PC-9 (cell line): ENCODE data around the gene EMILIN1. TPM values are rescaled to one million over a fixed set of nuclear protein-coding genes. Genes with fewer than 3 reads are reported as not detected.

Experiments
- BruUV-seq: library from RNA; stranded (reverse); fragments of 400-500 nt; replicated peaks from 2 replicates; lab custom pipeline; 2021; lab: Mats Ljungman, UMichigan
- CTCF ChIA-PET: fragments of 300-600 bp; sonication (Branson Sonifier 250); formaldehyde crosslinking; loops from one replicate; lab custom pipeline; 2022; ENCODE audit warnings: antibody characterized with exemption; lab: Charles Lee
- POLR2A ChIA-PET: fragments of 300-600 bp; sonication (Branson Sonifier 250); formaldehyde crosslinking; loops from one replicate; lab custom pipeline; 2022; ENCODE audit warnings: antibody characterized with exemption; ENCODE audit not compliant: unreplicated experiment; lab: Charles Lee
- DNase-seq, 2 experiments: peaks; one replicate each; pipeline versions ENCODE4 v3.0.0 to v3.0.0-alpha.2; 2015 to 2022; ENCODE audit warnings: mixed read lengths in 1 of 2
- H2AFZ ChIP-seq: fragments of 200-600 bp; sonication (generic); 2 replicates; pipeline ENCODE4 v1.8.1; 2017; ENCODE audit warnings: antibody characterized with exemption
- H3F3A ChIP-seq: fragments of 200-600 bp; sonication (generic); 2 replicates; pipeline ENCODE4 v1.8.1; 2017; ENCODE audit warnings: antibody characterized with exemption, mild to moderate bottlenecking, low read depth; ENCODE audit not compliant: insufficient read depth
- H3K27ac ChIP-seq: fragments of 200-600 bp; sonication (generic); 2 replicates; pipeline ENCODE4 v1.6.1; 2016; ENCODE audit warnings: mixed run types
- H3K27me3 ChIP-seq: fragments of 200-600 bp; sonication (generic); 2 replicates; pipeline ENCODE4 v1.6.1; 2016; ENCODE audit warnings: low read depth, mixed run types; ENCODE audit not compliant: insufficient read depth
- H3K36me3 ChIP-seq: fragments of 200-600 bp; sonication (generic); 2 replicates; pipeline ENCODE4 v1.6.1; 2016; ENCODE audit warnings: low read depth, mixed run types
- H3K4me1 ChIP-seq: fragments of 200-600 bp; sonication (generic); replicated peaks from 2 replicates; pipeline ENCODE4 v1.6.1; 2016; ENCODE audit warnings: mixed run types; ENCODE audit not compliant: insufficient read depth
- H3K4me2 ChIP-seq: fragments of 200-600 bp; sonication (generic); 2 replicates; pipeline ENCODE4 v1.6.1; 2017; ENCODE audit warnings: mixed run types
- H3K4me3 ChIP-seq: fragments of 200-600 bp; sonication (generic); 2 replicates; pipeline ENCODE4 v1.6.1; 2016; ENCODE audit warnings: mixed run types
- H3K79me2 ChIP-seq: fragments of 200-600 bp; sonication (generic); 2 replicates; pipeline ENCODE4 v1.6.1; 2017; ENCODE audit warnings: low read depth, mixed run types
- H3K9me2 ChIP-seq: fragments of 200-600 bp; sonication (generic); 2 replicates; pipeline ENCODE4 v1.8.1; 2017; ENCODE audit warnings: mild to moderate bottlenecking; ENCODE audit not compliant: insufficient read depth
- H3K9me3 ChIP-seq: fragments of 200-600 bp; sonication (generic); 2 replicates; pipeline ENCODE4 v1.8.1; 2016; ENCODE audit warnings: low read depth; ENCODE audit not compliant: insufficient read depth
- H4K20me1 ChIP-seq: fragments of 200-600 bp; sonication (generic); 2 replicates; pipeline ENCODE4 v1.8.1; 2017; ENCODE audit not compliant: insufficient read depth
- CTCF ChIP-seq: fragments of 200-600 bp; sonication (generic); conservative IDR thresholded peaks from 2 replicates; pipeline ENCODE4 v1.6.1; 2017; ENCODE audit warnings: mixed run types, antibody characterized with exemption, mild to moderate bottlenecking, moderate library complexity
- EZH2 ChIP-seq: fragments of 200-600 bp; sonication (generic); IDR thresholded peaks from 2 replicates; pipeline ENCODE4 v1.8.0; 2017; ENCODE audit warnings: antibody characterized with exemption, low read depth
- intact Hi-C: fragments of 100-400 bp; cut with micrococcal nuclease; formaldehyde crosslinking; loops from one replicate; pipeline ENCODE4 v1.10.0; 2022; ENCODE audit not compliant: unreplicated experiment
- total RNA-seq: library from RNA; stranded (reverse); gene quantifications from 2 replicates; pipeline ENCODE4 v1.2.3, GENCODE V29; 2021

EMILIN1 gene
- total RNA-seq, 1 experiment from 2014 or later = 1.6 TPM

GRCh38 chr2:27053776-27054175 is 24.6 kb upstream of the EMILIN1 start:
- Histone ChIP-seq H3K9me2 (no peaks in the 10 kb centered on the region), H2AFZ (no peak overlapping the region), H3K27me3 (no peaks in the 10 kb centered on the region), H3K79me2 (no peaks in the 10 kb centered on the region), H3K4me2 (no peak overlapping the region), H4K20me1 (no peaks in the 10 kb centered on the region), H3K36me3 (peaks cover 15% of the 10 kb centered on the region), H3K4me3 (no peak overlapping the region), H3K4me1 (peaks cover 14% of the 10 kb centered on the region), H3K9me3 (no peaks in the 10 kb centered on the region), H3F3A (peaks cover 22% of the 10 kb centered on the region), H3K27ac (no peak overlapping the region)
- no peak for DNase-seq
- intact Hi-C loops = no loop called here
- ChIA-PET POLR2A (no interaction called here), CTCF (no interaction called here)
- no peak for TF ChIP-seq CTCF
- no peak for TF ChIP-seq EZH2
- no TSS peak for BruUV-seq

- intact Hi-C loops = no loop called here
- Histone ChIP-seq H3K36me3 (peaks cover 15% of the 10 kb centered on the region), H3K27me3 (no peaks in the 10 kb centered on the region), H3K4me3 (no peak overlapping the region), H3K4me2 (no peak overlapping the region), H4K20me1 (no peaks in the 10 kb centered on the region), H3K27ac (no peak overlapping the region), H3K9me2 (no peaks in the 10 kb centered on the region), H3F3A (peaks cover 15% of the 10 kb centered on the region), H3K4me1 (peaks cover 6% of the 10 kb centered on the region), H3K9me3 (no peaks in the 10 kb centered on the region), H2AFZ (no peak overlapping the region), H3K79me2 (no peaks in the 10 kb centered on the region)
- TF ChIP-seq EZH2 (no peak), CTCF (no peak)
- POLR2A ChIA-PET = interaction anchor here (0.6 kb wide), 1 partner anchor 726 kb away, joined by 18 read pairs; no protein-coding TSS in a partner anchor
- CTCF ChIA-PET = interaction anchor here (0.6 to 0.7 kb wide), 2 partner anchors 36 to 95 kb away, joined by 3 read pairs; no protein-coding TSS in a partner anchor
- no peak for DNase-seq
- no TSS peak for BruUV-seq
These were observed 23.7 kb upstream of the EMILIN1 start for GRCh38 chr2:27054721-27055120.

- no TSS peak for BruUV-seq
- Histone ChIP-seq H2AFZ (no peak overlapping the region), H3K9me2 (no peaks in the 10 kb centered on the region), H3K79me2 (no peaks in the 10 kb centered on the region), H3K27ac (no peak overlapping the region), H3K36me3 (peaks cover 15% of the 10 kb centered on the region), H3K9me3 (no peaks in the 10 kb centered on the region), H3K4me3 (no peak overlapping the region), H3K4me1 (peaks cover 5% of the 10 kb centered on the region), H3K27me3 (no peaks in the 10 kb centered on the region), H3K4me2 (no peak overlapping the region), H3F3A (peaks cover 3% of the 10 kb centered on the region; the same call in 1 of the 2 replicates), H4K20me1 (0 out of 2 replicates have a peak, but pooled peaks cover 5% of the 10 kb centered on the region)
- CTCF ChIA-PET = no interaction called here
- DNase-seq = no peak
- TF ChIP-seq CTCF = no peak
- no peak for TF ChIP-seq EZH2
- intact Hi-C loops = no loop called here
- POLR2A ChIA-PET = no interaction called here
These were observed 21.2 kb upstream of the EMILIN1 start for GRCh38 chr2:27057184-27057583.
